ENCODE results near the gene SLC37A3.

Gene SLC37A3

GRCh38 chr7:140350056-140350455, 48.3 kb downstream of the SLC37A3 start:
- Histone ChIP-seq H3K9me3 (ENCODE audit: insufficient read depth, low read length) (no peaks in the 10 kb centered on the region), H3K9ac (ENCODE audit: low read length) (no peak overlapping the region), H3K36me3 (replicated peaks; ENCODE audit: low read depth, low read length) (no peaks in the 10 kb centered on the region), H3K79me2 (ENCODE audit: low read length) (no peaks in the 10 kb centered on the region), H4K20me1 (ENCODE audit: insufficient read depth, low read length) (no peaks in the 10 kb centered on the region), H2AFZ (ENCODE audit: low read depth, low read length) (no peak overlapping the region), H3K4me2 (ENCODE audit: low read length) (no peak overlapping the region), H3K4me1 (ENCODE audit: low read length) (no peaks in the 10 kb centered on the region), H3K27me3 (ENCODE audit: low read depth, low read length) (no peaks in the 10 kb centered on the region), H3K4me3 (ENCODE audit: low read length) (no peak overlapping the region), H3K27ac (ENCODE audit: low read length) (no peak overlapping the region)
- TF ChIP-seq, protein P1, sequence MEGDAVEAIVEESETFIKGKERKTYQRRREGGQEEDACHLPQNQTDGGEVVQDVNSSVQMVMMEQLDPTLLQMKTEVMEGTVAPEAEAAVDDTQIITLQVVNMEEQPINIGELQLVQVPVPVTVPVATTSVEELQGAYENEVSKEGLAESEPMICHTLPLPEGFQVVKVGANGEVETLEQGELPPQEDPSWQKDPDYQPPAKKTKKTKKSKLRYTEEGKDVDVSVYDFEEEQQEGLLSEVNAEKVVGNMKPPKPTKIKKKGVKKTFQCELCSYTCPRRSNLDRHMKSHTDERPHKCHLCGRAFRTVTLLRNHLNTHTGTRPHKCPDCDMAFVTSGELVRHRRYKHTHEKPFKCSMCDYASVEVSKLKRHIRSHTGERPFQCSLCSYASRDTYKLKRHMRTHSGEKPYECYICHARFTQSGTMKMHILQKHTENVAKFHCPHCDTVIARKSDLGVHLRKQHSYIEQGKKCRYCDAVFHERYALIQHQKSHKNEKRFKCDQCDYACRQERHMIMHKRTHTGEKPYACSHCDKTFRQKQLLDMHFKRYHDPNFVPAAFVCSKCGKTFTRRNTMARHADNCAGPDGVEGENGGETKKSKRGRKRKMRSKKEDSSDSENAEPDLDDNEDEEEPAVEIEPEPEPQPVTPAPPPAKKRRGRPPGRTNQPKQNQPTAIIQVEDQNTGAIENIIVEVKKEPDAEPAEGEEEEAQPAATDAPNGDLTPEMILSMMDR (IDR thresholded peaks at IDR 0.05; ENCODE audit: low read depth, low read length) = no peak
- TF ChIP-seq EZH2phosphoT487 (IDR thresholded peaks at IDR 0.05; ENCODE audit: low read depth) = no peak

DNA sequence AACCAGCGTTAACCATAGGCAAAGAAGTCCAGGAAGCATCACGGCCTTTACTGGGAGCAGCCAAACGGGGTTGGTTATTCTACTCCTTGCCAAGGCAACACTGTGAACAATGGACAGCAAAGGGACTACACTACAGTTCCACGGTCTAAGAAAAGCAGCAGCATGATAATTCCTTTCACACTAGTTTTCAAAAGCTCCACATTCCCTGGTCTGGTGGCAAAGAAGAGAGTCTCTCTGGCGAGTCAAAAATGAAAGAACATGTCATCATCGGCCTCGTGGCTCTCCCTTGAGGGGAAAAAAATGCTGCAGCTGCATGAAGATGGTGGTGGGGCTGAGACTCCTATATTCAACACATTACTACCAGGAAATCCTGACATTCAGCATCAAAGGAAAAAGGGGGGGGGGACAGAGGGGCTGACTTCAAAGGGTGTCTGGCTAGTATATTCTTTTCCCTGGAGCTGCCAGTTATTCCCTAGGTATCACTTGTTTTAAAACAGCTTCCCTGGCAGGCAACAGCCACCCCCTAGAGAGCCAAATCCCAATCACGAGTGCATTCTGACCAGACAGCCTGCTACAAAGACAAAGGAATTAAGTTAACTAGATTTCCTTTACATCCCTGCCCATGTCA, 49.1 kb downstream of the SLC37A3 start:
- no peaks in the 10 kb centered on the region for H3K9me3 ChIP-seq (ENCODE audit: insufficient read depth, low read length)
- H3K27me3 ChIP-seq (ENCODE audit: low read depth, low read length) = no peaks in the 10 kb centered on the region
- no peak overlapping the region for H3K9ac ChIP-seq (ENCODE audit: low read length)
- H3K27ac ChIP-seq (ENCODE audit: low read length) = no peak overlapping the region
- no peak overlapping the region for H3K4me3 ChIP-seq (ENCODE audit: low read length)
- H2AFZ ChIP-seq (ENCODE audit: low read depth, low read length) = no peak overlapping the region
- H3K36me3 ChIP-seq (replicated peaks; ENCODE audit: low read depth, low read length) = no peaks in the 10 kb centered on the region
- no peaks in the 10 kb centered on the region for H3K4me1 ChIP-seq (ENCODE audit: low read length)
- H4K20me1 ChIP-seq (ENCODE audit: insufficient read depth, low read length) = no peaks in the 10 kb centered on the region
- no peaks in the 10 kb centered on the region for H3K79me2 ChIP-seq (ENCODE audit: low read length)
- no peak overlapping the region for H3K4me2 ChIP-seq (ENCODE audit: low read length)
- TF ChIP-seq EZH2phosphoT487 (IDR thresholded peaks at IDR 0.05; ENCODE audit: low read depth) = no peak
- TF ChIP-seq, protein P1 (IDR thresholded peaks at IDR 0.05; ENCODE audit: low read depth, low read length) = no peak

GRCh38 chr7:140348161-140348849, 50.0 kb downstream of the SLC37A3 start:
- Histone ChIP-seq H3K36me3 (replicated peaks; ENCODE audit: low read depth, low read length) (no peaks in the 10 kb centered on the region), H2AFZ (ENCODE audit: low read depth, low read length) (no peak overlapping the region), H3K27me3 (ENCODE audit: low read depth, low read length) (no peaks in the 10 kb centered on the region), H3K79me2 (ENCODE audit: low read length) (no peaks in the 10 kb centered on the region), H3K27ac (ENCODE audit: low read length) (no peak overlapping the region), H3K9ac (ENCODE audit: low read length) (no peak overlapping the region), H3K4me1 (ENCODE audit: low read length) (no peaks in the 10 kb centered on the region), H4K20me1 (ENCODE audit: insufficient read depth, low read length) (0 out of 2 replicates have a peak, but pooled peaks cover 2% of the 10 kb centered on the region), H3K4me2 (ENCODE audit: low read length) (no peak overlapping the region), H3K4me3 (ENCODE audit: low read length) (no peak overlapping the region), H3K9me3 (ENCODE audit: insufficient read depth, low read length) (no peaks in the 10 kb centered on the region)
- no peak for TF ChIP-seq EZH2phosphoT487 (IDR thresholded peaks at IDR 0.05; ENCODE audit: low read depth)
- TF ChIP-seq, protein P1 (IDR thresholded peaks at IDR 0.05; ENCODE audit: low read depth, low read length) = no peak

GRCh38 chr7:140347218-140347617, 51.1 kb downstream of the SLC37A3 start:
- H3K4me3 ChIP-seq (ENCODE audit: low read length) = no peak overlapping the region
- H3K27ac ChIP-seq (ENCODE audit: low read length) = no peak overlapping the region
- H3K4me1 ChIP-seq (ENCODE audit: low read length) = no peaks in the 10 kb centered on the region
- H4K20me1 ChIP-seq (ENCODE audit: insufficient read depth, low read length) = 0 out of 2 replicates have a peak, but pooled peaks cover 9% of the 10 kb centered on the region
- H3K4me2 ChIP-seq (ENCODE audit: low read length) = no peak overlapping the region
- H3K9me3 ChIP-seq (ENCODE audit: insufficient read depth, low read length) = no peaks in the 10 kb centered on the region
- H2AFZ ChIP-seq (ENCODE audit: low read depth, low read length) = no peak overlapping the region
- peaks cover 5% of the 10 kb centered on the region for H3K36me3 ChIP-seq (replicated peaks; ENCODE audit: low read depth, low read length)
- H3K79me2 ChIP-seq (ENCODE audit: low read length) = no peaks in the 10 kb centered on the region
- no peak for TF ChIP-seq EZH2phosphoT487 (IDR thresholded peaks at IDR 0.05; ENCODE audit: low read depth)
- TF ChIP-seq, protein P1 (IDR thresholded peaks at IDR 0.05; ENCODE audit: low read depth, low read length) = no peak
- no peak overlapping the region for H3K9ac ChIP-seq (ENCODE audit: low read length)
- no peaks in the 10 kb centered on the region for H3K27me3 ChIP-seq (ENCODE audit: low read depth, low read length)
